Measurements from ENCODE around the gene ZNF665. TPM values are rescaled to one million over a fixed set of nuclear protein-coding genes. Genes with fewer than 3 reads are reported as not detected.

Gene ZNF665
- total and polyA plus RNA-seq, 10 of the 15 experiments (the other 5 are each of a cell fraction or from before 2014, with no cell fraction given) = 0.20 to 3.0 (median 1.4) TPM

- TF ChIP-seq E4F1 (IDR thresholded peaks at IDR 0.05; ENCODE audit: borderline replicate concordance, partially characterized antibody) = no peak
- TF ChIP-seq BACH1 (IDR thresholded peaks at IDR 0.05; ENCODE audit: borderline replicate concordance) = no peak
- no peak for TF ChIP-seq MEF2A (IDR thresholded peaks at IDR 0.05; ENCODE audit: insufficient read depth, low read depth, low read length)
- no peak for TF ChIP-seq NR2C1 (IDR thresholded peaks at IDR 0.05)
- no peak for TF ChIP-seq SMAD5 (IDR thresholded peaks at IDR 0.05; ENCODE audit: low read depth)
- TF ChIP-seq SKIL (IDR thresholded peaks at IDR 0.05; ENCODE audit: low read depth, poor library complexity, severe bottlenecking) = no peak
- TF ChIP-seq BRCA1 (IDR thresholded peaks at IDR 0.05; ENCODE audit: low read depth, low read length) = no peak
- TF ChIP-seq BHLHE40 (IDR thresholded peaks at IDR 0.05; ENCODE audit: borderline replicate concordance in 1 of 2, low read depth in 2 of 2, low read length in 1 of 2) = no peak
- no peak for TF ChIP-seq POLR2AphosphoS2 (IDR thresholded peaks at IDR 0.05; ENCODE audit: low read depth, low read length)
- TF ChIP-seq MLLT1 (IDR thresholded peaks at IDR 0.05) = no peak
- no peak for TF ChIP-seq ZBED1 (IDR thresholded peaks at IDR 0.05; ENCODE audit: borderline replicate concordance)
- no peak for TF ChIP-seq NBN (IDR thresholded peaks at IDR 0.05)
Measured at GRCh38 chr19:53158119-53158656, 35.0 kb downstream of the ZNF665 start (continued).

Measured in GM12878 (cell line).